Measurements from ENCODE around the gene PLD6.

Gene PLD6

GRCh38 chr17:17166446-17166845, 39.7 kb downstream of the PLD6 start:
- H3K4me1 ChIP-seq (ENCODE audit: insufficient read depth, poor library complexity, severe bottlenecking) = no peaks in the 10 kb centered on the region
- no peaks in the 10 kb centered on the region for H3K27me3 ChIP-seq (ENCODE audit: insufficient read depth, poor library complexity, severe bottlenecking)
- H3K27ac ChIP-seq (ENCODE audit: poor library complexity, severe bottlenecking) = no peak overlapping the region
- peaks cover 90% of the 10 kb centered on the region for H3K36me3 ChIP-seq (ENCODE audit: low read depth)
- no peak for TF ChIP-seq CTCF (IDR thresholded peaks at IDR 0.05; ENCODE audit: poor library complexity, severe bottlenecking)
- no peak for DNase-seq (ENCODE audit: low spot score)
- no peak overlapping the region for H3K4me3 ChIP-seq (ENCODE audit: severe bottlenecking)
- no peaks in the 10 kb centered on the region for H3K9me3 ChIP-seq (ENCODE audit: severe bottlenecking)
- ATAC-seq (ENCODE audit: low read depth) = no peak

- no peak for ATAC-seq (ENCODE audit: low read depth)
- DNase-seq (ENCODE audit: low spot score) = no peak
- no peak overlapping the region for H3K4me3 ChIP-seq (ENCODE audit: severe bottlenecking)
- no peaks in the 10 kb centered on the region for H3K27me3 ChIP-seq (ENCODE audit: insufficient read depth, poor library complexity, severe bottlenecking)
- no peak for TF ChIP-seq CTCF (IDR thresholded peaks at IDR 0.05; ENCODE audit: poor library complexity, severe bottlenecking)
- no peak overlapping the region for H3K27ac ChIP-seq (ENCODE audit: poor library complexity, severe bottlenecking)
- no peaks in the 10 kb centered on the region for H3K9me3 ChIP-seq (ENCODE audit: severe bottlenecking)
- H3K36me3 ChIP-seq (ENCODE audit: low read depth) = peaks cover 90% of the 10 kb centered on the region
- H3K4me1 ChIP-seq (ENCODE audit: insufficient read depth, poor library complexity, severe bottlenecking) = no peaks in the 10 kb centered on the region
Observed at GRCh38 chr17:17165666-17166308, 40.3 kb downstream of the PLD6 start.

- peaks cover 92% of the 10 kb centered on the region for H3K36me3 ChIP-seq (ENCODE audit: low read depth)
- no peaks in the 10 kb centered on the region for H3K4me1 ChIP-seq (ENCODE audit: insufficient read depth, poor library complexity, severe bottlenecking)
- no peak overlapping the region for H3K4me3 ChIP-seq (ENCODE audit: severe bottlenecking)
- H3K9me3 ChIP-seq (ENCODE audit: severe bottlenecking) = no peaks in the 10 kb centered on the region
- ATAC-seq (ENCODE audit: low read depth) (no peak), DNase-seq (ENCODE audit: low spot score) (no peak)
- no peaks in the 10 kb centered on the region for H3K27me3 ChIP-seq (ENCODE audit: insufficient read depth, poor library complexity, severe bottlenecking)
- TF ChIP-seq CTCF (IDR thresholded peaks at IDR 0.05; ENCODE audit: poor library complexity, severe bottlenecking) = no peak
- no peak overlapping the region for H3K27ac ChIP-seq (ENCODE audit: poor library complexity, severe bottlenecking)
Observed at GRCh38 chr17:17164676-17165075, 41.5 kb downstream of the PLD6 start.

- DNase-seq (ENCODE audit: low spot score) (no peak), ATAC-seq (ENCODE audit: low read depth) (no peak)
- Histone ChIP-seq H3K27me3 (ENCODE audit: insufficient read depth, poor library complexity, severe bottlenecking) (no peaks in the 10 kb centered on the region), H3K4me3 (ENCODE audit: severe bottlenecking) (no peak overlapping the region), H3K9me3 (ENCODE audit: severe bottlenecking) (no peaks in the 10 kb centered on the region), H3K27ac (ENCODE audit: poor library complexity, severe bottlenecking) (no peak overlapping the region), H3K4me1 (ENCODE audit: insufficient read depth, poor library complexity, severe bottlenecking) (no peaks in the 10 kb centered on the region), H3K36me3 (ENCODE audit: low read depth) (peaks cover 92% of the 10 kb centered on the region)
- TF ChIP-seq CTCF (IDR thresholded peaks at IDR 0.05; ENCODE audit: poor library complexity, severe bottlenecking) = no peak
Observed at GRCh38 chr17:17164156-17164555, 42.0 kb downstream of the PLD6 start.

- no peak overlapping the region for H3K27ac ChIP-seq (ENCODE audit: poor library complexity, severe bottlenecking)
- H3K4me3 ChIP-seq (ENCODE audit: severe bottlenecking) = no peak overlapping the region
- TF ChIP-seq CTCF (IDR thresholded peaks at IDR 0.05; ENCODE audit: poor library complexity, severe bottlenecking) = no peak
- H3K9me3 ChIP-seq (ENCODE audit: severe bottlenecking) = no peaks in the 10 kb centered on the region
- H3K4me1 ChIP-seq (ENCODE audit: insufficient read depth, poor library complexity, severe bottlenecking) = no peaks in the 10 kb centered on the region
- ATAC-seq (ENCODE audit: low read depth) (no peak), DNase-seq (ENCODE audit: low spot score) (no peak)
- H3K36me3 ChIP-seq (ENCODE audit: low read depth) = peaks cover 96% of the 10 kb centered on the region
- no peaks in the 10 kb centered on the region for H3K27me3 ChIP-seq (ENCODE audit: insufficient read depth, poor library complexity, severe bottlenecking)
Observed at GRCh38 chr17:17161759-17162158, 44.4 kb downstream of the PLD6 start.
